K562 (cell line): ENCODE results near the gene PNLIPRP1. TPM values are rescaled to one million over a fixed set of nuclear protein-coding genes. Genes with fewer than 3 reads are reported as not detected.

Experiments
- ATAC-seq: fragments of 200-7000 bp; cut with Tn5 transposase; 3 replicates; pipeline ENCODE4 v1.9.1; 2020; ENCODE audit warnings: moderate library complexity
- BruUV-seq: library from RNA; stranded (reverse); fragments of 400-500 nt; replicated peaks from 2 replicates; lab custom pipeline; 2021; lab: Mats Ljungman, UMichigan
- CTCF ChIA-PET: fragments of 300-600 bp; formaldehyde crosslinking; extraction: SDS; loops from one replicate; lab custom pipeline; 2021; ENCODE audit warnings: low intra/inter-chr PET ratio; lab: Yijun Ruan, JAX
- POLR2A ChIA-PET: fragments of 300-600, 350-650 bp; sonication (Branson Sonifier 250); formaldehyde crosslinking; extraction: SDS; loops from one replicate; lab custom pipeline; 2021; ENCODE audit warnings: antibody characterized with exemption, inconsistent platforms; lab: Yijun Ruan, JAX
- DNase-seq, 4 experiments: peaks; one replicate each; pipeline versions ENCODE4 v3.0.0 to v3.0.0-alpha.2; 2011 to 2018; ENCODE audit warnings: low spot score in 3 of 4, mixed read lengths in 3 of 4; ENCODE audit errors: extremely low read depth in 1 of 4
- FAIRE-seq: peaks from 2 replicates; lab custom pipeline; 2011; peaks lifted over from hg19 to GRCh38; lab: Jason Lieb, UNC
- H2AFZ ChIP-seq: 2 replicates; pipeline ENCODE4 v1.6.0; 2011; ENCODE audit warnings: low read depth, low read length, control low read depth, inconsistent platforms
- H3K27ac ChIP-seq: fragments of 200-600 bp; 3 replicates; pipeline ENCODE4 v1.8.0; 2011; ENCODE audit warnings: low read depth, mild to moderate bottlenecking, control low read depth, inconsistent platforms, low read length, moderate library complexity, mixed read lengths; ENCODE audit errors: extremely low read depth
- H3K27me3 ChIP-seq, 2 experiments: fragments of 300-600 bp in 1 of 2; 2 replicates in 1 of 2; 3 replicates in 1 of 2; pipeline versions ENCODE4 v1.6.0 to v1.8.0; 2011; ENCODE audit warnings: inconsistent platforms in 2 of 2, low read length in 2 of 2, mild to moderate bottlenecking in 1 of 2, mixed read lengths in 1 of 2, moderate library complexity in 1 of 2; ENCODE audit not compliant: control insufficient read depth in 2 of 2, insufficient read depth in 2 of 2
- H3K36me3 ChIP-seq: fragments of 300-600 bp; 3 replicates; pipeline ENCODE4 v1.8.0; 2011; ENCODE audit warnings: mild to moderate bottlenecking, low read length, inconsistent platforms; ENCODE audit not compliant: control insufficient read depth, insufficient read depth
- H3K4me1 ChIP-seq, 2 experiments: fragments of 200-600 bp in 1 of 2; replicated peaks in 1 of 2; 2 replicates in 1 of 2; 3 replicates in 1 of 2; pipeline versions ENCODE4 v1.5.1 to v1.8.0; 2011; ENCODE audit warnings: inconsistent platforms in 2 of 2, low read length in 2 of 2, mild to moderate bottlenecking in 1 of 2, mixed read lengths in 1 of 2, moderate library complexity in 1 of 2; ENCODE audit not compliant: control insufficient read depth in 2 of 2, insufficient read depth in 2 of 2
- H3K4me2 ChIP-seq: 2 replicates; pipeline ENCODE4 v1.6.1; 2011; ENCODE audit warnings: low read length, control low read depth, inconsistent platforms, mixed read lengths; ENCODE audit not compliant: insufficient read depth
- H3K4me3 ChIP-seq: fragments of 200-600 bp; sonication (generic), shearing (Covaris generic); 2 replicates; pipeline ENCODE4 v1.5.1; 2016; ENCODE audit warnings: control low read depth, inconsistent platforms
- H3K79me2 ChIP-seq: fragments of 200-600 bp; 3 replicates; pipeline ENCODE4 v1.8.0; 2011; ENCODE audit warnings: low read length, inconsistent platforms; ENCODE audit not compliant: control insufficient read depth, insufficient read depth
- H3K9ac ChIP-seq, 2 experiments: 2 replicates each; pipeline versions ENCODE4 v1.6.0 to v1.6.1; 2011; ENCODE audit warnings: low read depth in 2 of 2, low read length in 2 of 2, control low read depth in 1 of 2, inconsistent platforms in 1 of 2, mild to moderate bottlenecking in 1 of 2, mixed read lengths in 1 of 2; ENCODE audit not compliant: insufficient read depth in 1 of 2
- H3K9me1 ChIP-seq: one replicate; pipeline ENCODE4 v1.6.0; 2011; ENCODE audit warnings: inconsistent platforms, mild to moderate bottlenecking, low read length, moderate library complexity; ENCODE audit not compliant: control insufficient read depth, insufficient read depth
- H3K9me3 ChIP-seq: replicated peaks from 2 replicates; pipeline ENCODE4 v1.5.1; 2011; ENCODE audit warnings: low read depth, low read length, inconsistent platforms; ENCODE audit not compliant: control insufficient read depth, insufficient read depth
- H4K20me1 ChIP-seq: replicated peaks from 2 replicates; pipeline ENCODE4 v1.6.1; 2011; ENCODE audit warnings: low read length, inconsistent platforms, mixed read lengths; ENCODE audit not compliant: control insufficient read depth, insufficient read depth
- CBX1 ChIP-seq: sonication (generic); IDR thresholded peaks from 2 replicates; pipeline ENCODE4 v1.6.1; 2016; ENCODE audit warnings: antibody characterized with exemption, low read depth, mild to moderate bottlenecking
- CREBBP ChIP-seq: IDR thresholded peaks from one replicate; pipeline ENCODE4 v1.6.1; 2012; ENCODE audit warnings: low read depth, mild to moderate bottlenecking, control low read depth, inconsistent platforms, low read length
- MAFG ChIP-seq: fragments of 450-650 bp; conservative IDR thresholded peaks from 2 replicates; pipeline ENCODE4 v1.6.1; 2016; ENCODE audit warnings: missing genetic modification characterization, missing compliant biosample characterization
- MIER1 ChIP-seq: fragments of 450-650 bp; IDR thresholded peaks from 2 replicates; pipeline ENCODE4 v1.6.1; 2016; ENCODE audit warnings: antibody characterized with exemption, mild to moderate bottlenecking, low read depth
- NCOA1 ChIP-seq: fragments of 450-650 bp; IDR thresholded peaks from 2 replicates; pipeline ENCODE4 v1.6.1; 2016; ENCODE audit warnings: low read depth
- TEAD1 ChIP-seq, 2 experiments: fragments of 450-650 bp in 1 of 2; sonication (generic) in 1 of 2; formaldehyde crosslinking; IDR thresholded peaks; 2 replicates each; pipeline versions ENCODE4 v1.4.0 to v1.8.0; 2020 to 2022; ENCODE audit warnings: mild to moderate bottlenecking in 2 of 2, missing genetic modification reagents in 1 of 2
- TRIM28 ChIP-seq: fragments of 450-650 bp; IDR thresholded peaks from 2 replicates; pipeline ENCODE4 v1.6.1; 2017
- ZBTB12 ChIP-seq: fragments of 250-450 bp; sonication (Bioruptor Pico); IDR thresholded peaks from 2 replicates; pipeline ENCODE4 v1.4.0; 2020
- ZNF785 ChIP-seq: fragments of 250-450 bp; sonication (Bioruptor Pico); IDR thresholded peaks from 2 replicates; pipeline ENCODE4 v1.4.0; 2020; ENCODE audit warnings: mild to moderate bottlenecking
- WGBS: fragments of 100-300 bp; shearing (Covaris generic); methylation state at CpG from one replicate; pipeline ENCODE4 v1.1.6; 2016; ENCODE audit warnings: low coverage, mixed read lengths; ENCODE audit not compliant: insufficient coverage; ENCODE audit errors: missing lambda C conversion rate; 5-methylcytosine and 5-hydroxymethylcytosine counted together
- in situ Hi-C: fragments of 300-500 bp; cut with MboI; formaldehyde crosslinking; loops from 4 replicates; pipeline ENCODE4 v1.15.0; 2018; ENCODE audit warnings: inconsistent platforms, mixed read lengths
- intact Hi-C: fragments of 100-400 bp; cut with micrococcal nuclease; formaldehyde crosslinking; loops from 2 replicates; pipeline ENCODE4 v1.14.2; 2022
- polyA plus RNA-seq, 8 experiments: library from polyadenylated mRNA; depleted of rRNA in 4 of 8; stranded (reverse) in 5 of 8; unstranded in 3 of 8; fragments of >200 nt; fragmentation: Nextera tagmentation in 2 of 8; fragmentation: Illumina TruSeq in 1 of 8; extraction: Ambion mirVana in 2 of 8; extraction: Trizol in 1 of 8; gene quantifications; 2 replicates each; pipeline versions ENCODE4 v1.2.1 to v1.2.3, GENCODE V29; 2011 to 2014; ENCODE audit warnings: inconsistent platforms in 1 of 8, missing spikeins in 1 of 8
- total RNA-seq, 7 experiments: library from RNA; depleted of rRNA in 6 of 7; stranded (reverse); fragments of >200 nt in 6 of 7; fragmentation: Illumina TruSeq in 2 of 7; extraction: Trizol in 2 of 7; gene quantifications; 2 replicates each; pipeline versions ENCODE4 v1.2.1 to v1.2.3, GENCODE V29; 2011 to 2021; ENCODE audit warnings: low replicate concordance in 1 of 7
- TF ChIP-seq, protein P1 (sequence below): fragments of 450-650 bp; IDR thresholded peaks from 2 replicates; pipeline ENCODE4 v1.6.1; 2016; ENCODE audit warnings: mild to moderate bottlenecking, moderate library complexity
- TF ChIP-seq, protein P2 (sequence below): sonication (generic); formaldehyde crosslinking; IDR thresholded peaks from 2 replicates; pipeline ENCODE4 v1.8.1; 2022; ENCODE audit warnings: missing genetic modification reagents

PNLIPRP1 gene
- total and polyA plus RNA-seq, 9 of the 15 experiments (the other 6 are each of a cell fraction or from before 2014, with no cell fraction given) = 0.60 TPM; not detected in 8

DNA sequence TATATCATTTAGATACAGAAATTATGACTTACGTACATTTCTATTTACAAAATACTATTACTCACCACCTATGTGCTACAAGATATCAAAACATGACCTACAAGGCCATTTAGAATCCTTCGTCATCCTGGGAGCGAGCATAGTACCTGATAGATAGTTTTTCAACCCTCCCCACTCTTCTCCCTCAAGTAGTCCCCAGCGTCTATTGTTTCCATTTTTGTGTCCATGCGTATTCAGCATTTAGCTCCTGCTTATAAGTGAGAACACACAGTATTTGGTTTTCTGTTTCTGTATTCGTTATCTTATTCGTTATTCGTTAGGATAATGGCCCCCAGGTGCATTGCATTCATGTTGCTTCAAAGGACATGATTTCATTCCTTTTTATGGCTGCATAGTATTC, 58.1 kb downstream of the PNLIPRP1 start:
- H3K9me3 ChIP-seq = no peaks in the 10 kb centered on the region
- no peaks in the 10 kb centered on the region for H3K27me3 ChIP-seq
- no peaks in the 10 kb centered on the region for H4K20me1 ChIP-seq
- CTCF ChIA-PET = no interaction called here
- no peaks in the 10 kb centered on the region for H3K36me3 ChIP-seq
- WGBS = under 1% methylated on average over 8 of the region's 8 CpGs
- no peaks in the 10 kb centered on the region for H3K79me2 ChIP-seq
- H3K27ac ChIP-seq = no peak overlapping the region
- H3K9ac ChIP-seq = no peak overlapping the region
- no peak overlapping the region for H3K4me2 ChIP-seq
- in situ Hi-C loops (no loop called here), intact Hi-C loops (no loop called here)
- H3K4me1 ChIP-seq = no peaks in the 10 kb centered on the region
- POLR2A ChIA-PET = no interaction called here
- H3K4me3 ChIP-seq = no peak overlapping the region
- DNase-seq (no peak), FAIRE-seq (no peak), ATAC-seq (no peak)
- no peaks in the 10 kb centered on the region for H3K9me1 ChIP-seq
- no TSS peak for BruUV-seq
- no peak overlapping the region for H2AFZ ChIP-seq
- no peak for TF ChIP-seq TEAD1 (CRISPR knock-in tag; IDR thresholded peaks at IDR 0.05)
- no peak for TF ChIP-seq MIER1
- no peak for TF ChIP-seq ZBTB12 (CRISPR knock-in tag)
- no peak for TF ChIP-seq TRIM28
- TF ChIP-seq, protein P1, sequence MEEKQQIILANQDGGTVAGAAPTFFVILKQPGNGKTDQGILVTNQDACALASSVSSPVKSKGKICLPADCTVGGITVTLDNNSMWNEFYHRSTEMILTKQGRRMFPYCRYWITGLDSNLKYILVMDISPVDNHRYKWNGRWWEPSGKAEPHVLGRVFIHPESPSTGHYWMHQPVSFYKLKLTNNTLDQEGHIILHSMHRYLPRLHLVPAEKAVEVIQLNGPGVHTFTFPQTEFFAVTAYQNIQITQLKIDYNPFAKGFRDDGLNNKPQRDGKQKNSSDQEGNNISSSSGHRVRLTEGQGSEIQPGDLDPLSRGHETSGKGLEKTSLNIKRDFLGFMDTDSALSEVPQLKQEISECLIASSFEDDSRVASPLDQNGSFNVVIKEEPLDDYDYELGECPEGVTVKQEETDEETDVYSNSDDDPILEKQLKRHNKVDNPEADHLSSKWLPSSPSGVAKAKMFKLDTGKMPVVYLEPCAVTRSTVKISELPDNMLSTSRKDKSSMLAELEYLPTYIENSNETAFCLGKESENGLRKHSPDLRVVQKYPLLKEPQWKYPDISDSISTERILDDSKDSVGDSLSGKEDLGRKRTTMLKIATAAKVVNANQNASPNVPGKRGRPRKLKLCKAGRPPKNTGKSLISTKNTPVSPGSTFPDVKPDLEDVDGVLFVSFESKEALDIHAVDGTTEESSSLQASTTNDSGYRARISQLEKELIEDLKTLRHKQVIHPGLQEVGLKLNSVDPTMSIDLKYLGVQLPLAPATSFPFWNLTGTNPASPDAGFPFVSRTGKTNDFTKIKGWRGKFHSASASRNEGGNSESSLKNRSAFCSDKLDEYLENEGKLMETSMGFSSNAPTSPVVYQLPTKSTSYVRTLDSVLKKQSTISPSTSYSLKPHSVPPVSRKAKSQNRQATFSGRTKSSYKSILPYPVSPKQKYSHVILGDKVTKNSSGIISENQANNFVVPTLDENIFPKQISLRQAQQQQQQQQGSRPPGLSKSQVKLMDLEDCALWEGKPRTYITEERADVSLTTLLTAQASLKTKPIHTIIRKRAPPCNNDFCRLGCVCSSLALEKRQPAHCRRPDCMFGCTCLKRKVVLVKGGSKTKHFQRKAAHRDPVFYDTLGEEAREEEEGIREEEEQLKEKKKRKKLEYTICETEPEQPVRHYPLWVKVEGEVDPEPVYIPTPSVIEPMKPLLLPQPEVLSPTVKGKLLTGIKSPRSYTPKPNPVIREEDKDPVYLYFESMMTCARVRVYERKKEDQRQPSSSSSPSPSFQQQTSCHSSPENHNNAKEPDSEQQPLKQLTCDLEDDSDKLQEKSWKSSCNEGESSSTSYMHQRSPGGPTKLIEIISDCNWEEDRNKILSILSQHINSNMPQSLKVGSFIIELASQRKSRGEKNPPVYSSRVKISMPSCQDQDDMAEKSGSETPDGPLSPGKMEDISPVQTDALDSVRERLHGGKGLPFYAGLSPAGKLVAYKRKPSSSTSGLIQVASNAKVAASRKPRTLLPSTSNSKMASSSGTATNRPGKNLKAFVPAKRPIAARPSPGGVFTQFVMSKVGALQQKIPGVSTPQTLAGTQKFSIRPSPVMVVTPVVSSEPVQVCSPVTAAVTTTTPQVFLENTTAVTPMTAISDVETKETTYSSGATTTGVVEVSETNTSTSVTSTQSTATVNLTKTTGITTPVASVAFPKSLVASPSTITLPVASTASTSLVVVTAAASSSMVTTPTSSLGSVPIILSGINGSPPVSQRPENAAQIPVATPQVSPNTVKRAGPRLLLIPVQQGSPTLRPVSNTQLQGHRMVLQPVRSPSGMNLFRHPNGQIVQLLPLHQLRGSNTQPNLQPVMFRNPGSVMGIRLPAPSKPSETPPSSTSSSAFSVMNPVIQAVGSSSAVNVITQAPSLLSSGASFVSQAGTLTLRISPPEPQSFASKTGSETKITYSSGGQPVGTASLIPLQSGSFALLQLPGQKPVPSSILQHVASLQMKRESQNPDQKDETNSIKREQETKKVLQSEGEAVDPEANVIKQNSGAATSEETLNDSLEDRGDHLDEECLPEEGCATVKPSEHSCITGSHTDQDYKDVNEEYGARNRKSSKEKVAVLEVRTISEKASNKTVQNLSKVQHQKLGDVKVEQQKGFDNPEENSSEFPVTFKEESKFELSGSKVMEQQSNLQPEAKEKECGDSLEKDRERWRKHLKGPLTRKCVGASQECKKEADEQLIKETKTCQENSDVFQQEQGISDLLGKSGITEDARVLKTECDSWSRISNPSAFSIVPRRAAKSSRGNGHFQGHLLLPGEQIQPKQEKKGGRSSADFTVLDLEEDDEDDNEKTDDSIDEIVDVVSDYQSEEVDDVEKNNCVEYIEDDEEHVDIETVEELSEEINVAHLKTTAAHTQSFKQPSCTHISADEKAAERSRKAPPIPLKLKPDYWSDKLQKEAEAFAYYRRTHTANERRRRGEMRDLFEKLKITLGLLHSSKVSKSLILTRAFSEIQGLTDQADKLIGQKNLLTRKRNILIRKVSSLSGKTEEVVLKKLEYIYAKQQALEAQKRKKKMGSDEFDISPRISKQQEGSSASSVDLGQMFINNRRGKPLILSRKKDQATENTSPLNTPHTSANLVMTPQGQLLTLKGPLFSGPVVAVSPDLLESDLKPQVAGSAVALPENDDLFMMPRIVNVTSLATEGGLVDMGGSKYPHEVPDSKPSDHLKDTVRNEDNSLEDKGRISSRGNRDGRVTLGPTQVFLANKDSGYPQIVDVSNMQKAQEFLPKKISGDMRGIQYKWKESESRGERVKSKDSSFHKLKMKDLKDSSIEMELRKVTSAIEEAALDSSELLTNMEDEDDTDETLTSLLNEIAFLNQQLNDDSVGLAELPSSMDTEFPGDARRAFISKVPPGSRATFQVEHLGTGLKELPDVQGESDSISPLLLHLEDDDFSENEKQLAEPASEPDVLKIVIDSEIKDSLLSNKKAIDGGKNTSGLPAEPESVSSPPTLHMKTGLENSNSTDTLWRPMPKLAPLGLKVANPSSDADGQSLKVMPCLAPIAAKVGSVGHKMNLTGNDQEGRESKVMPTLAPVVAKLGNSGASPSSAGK = no peak
- TF ChIP-seq CREBBP = no peak
- TF ChIP-seq CBX1 = no peak
- no peak for TF ChIP-seq MAFG (tag)
- TF ChIP-seq NCOA1 = no peak
- no peak for TF ChIP-seq ZNF785 (CRISPR knock-in tag)
- TF ChIP-seq, protein P2, sequence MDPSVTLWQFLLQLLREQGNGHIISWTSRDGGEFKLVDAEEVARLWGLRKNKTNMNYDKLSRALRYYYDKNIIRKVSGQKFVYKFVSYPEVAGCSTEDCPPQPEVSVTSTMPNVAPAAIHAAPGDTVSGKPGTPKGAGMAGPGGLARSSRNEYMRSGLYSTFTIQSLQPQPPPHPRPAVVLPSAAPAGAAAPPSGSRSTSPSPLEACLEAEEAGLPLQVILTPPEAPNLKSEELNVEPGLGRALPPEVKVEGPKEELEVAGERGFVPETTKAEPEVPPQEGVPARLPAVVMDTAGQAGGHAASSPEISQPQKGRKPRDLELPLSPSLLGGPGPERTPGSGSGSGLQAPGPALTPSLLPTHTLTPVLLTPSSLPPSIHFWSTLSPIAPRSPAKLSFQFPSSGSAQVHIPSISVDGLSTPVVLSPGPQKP = no peak
